Esophagus muscularis mucosa (tissue), 4 donors: ENCODE data around the gene RENBP. TPM values are rescaled to one million over a fixed set of nuclear protein-coding genes. Genes with fewer than 3 reads are reported as not detected.

Experiments
- DNase-seq: peaks from one replicate; pipeline ENCODE4 v3.0.0-alpha.2; 2017; ENCODE audit errors: extremely low spot score
- H3K27ac ChIP-seq, 4 donors: fragments of 200-600 bp; sonication (generic); replicated peaks in 1 of 4; 1 replicate in 3 of 4; 2 replicates in 1 of 4; pipeline ENCODE4 v1.5.1; 2016 to 2019; ENCODE audit warnings: mild to moderate bottlenecking in 1 of 4
- H3K27me3 ChIP-seq, 4 donors: fragments of 200-600 bp; sonication (generic); one replicate each; pipeline versions ENCODE4 v1.5.1 to v1.6.0; 2016 to 2019
- H3K36me3 ChIP-seq, 4 donors: fragments of 200-600 bp; sonication (generic); one replicate each; pipeline ENCODE4 v1.5.1; 2016 to 2019
- H3K4me1 ChIP-seq, 4 donors: fragments of 200-600 bp; sonication (generic); one replicate each; pipeline ENCODE4 v1.5.1; 2016 to 2019
- H3K4me3 ChIP-seq, 4 donors: fragments of 200-600 bp; sonication (generic); 1 replicate in 2 of 4; 2 replicates in 2 of 4; pipeline ENCODE4 v1.5.1; 2016 to 2019; ENCODE audit warnings: mild to moderate bottlenecking in 4 of 4, moderate library complexity in 1 of 4
- H3K9me3 ChIP-seq, 4 donors: fragments of 200-600 bp; sonication (generic); 1 replicate in 3 of 4; 2 replicates in 1 of 4; pipeline ENCODE4 v1.5.1; 2016 to 2019
- CTCF ChIP-seq, 3 experiments: fragments of 200-600 bp in 2 of 3; fragments of 450-650 bp in 1 of 3; sonication (generic) in 2 of 3; IDR thresholded peaks; one replicate each; pipeline ENCODE4 v1.5.1; 2017 to 2019; ENCODE audit warnings: antibody characterized with exemption in 3 of 3, mild to moderate bottlenecking in 2 of 3, moderate library complexity in 1 of 3
- EP300 ChIP-seq: sonication (generic); formaldehyde crosslinking; IDR thresholded peaks from one replicate; pipeline ENCODE4 v1.6.1; 2017; ENCODE audit warnings: antibody characterized with exemption
- POLR2A ChIP-seq: fragments of 450-650 bp; IDR thresholded peaks from one replicate; pipeline ENCODE4 v1.6.1; 2017; ENCODE audit warnings: antibody characterized with exemption, moderate library complexity, mild to moderate bottlenecking, low read depth
- POLR2AphosphoS5 ChIP-seq, 2 donors: sonication (generic); formaldehyde crosslinking; IDR thresholded peaks; one replicate each; pipeline ENCODE4 v1.6.1; 2017; ENCODE audit warnings: antibody characterized with exemption in 2 of 2
- WGBS: methylation state at CpG from one replicate; pipeline ENCODE4 v1.1.5; 2018; 5-methylcytosine and 5-hydroxymethylcytosine counted together
- intact Hi-C: fragments of 100-400 bp; cut with DNase I; formaldehyde crosslinking; loops from one replicate; pipeline ENCODE4 v1.15.1; 2023
- total RNA-seq, 4 donors: library from RNA; depleted of rRNA; stranded (reverse); fragments of >200 nt; gene quantifications; one replicate each; pipeline versions ENCODE4 v1.1.0 to v1.2.1, GENCODE V29; 2016

The RENBP gene
- total RNA-seq, 4 donors from 2014 or later: 8.0 to 12.6 (median 9.1) TPM

DNA sequence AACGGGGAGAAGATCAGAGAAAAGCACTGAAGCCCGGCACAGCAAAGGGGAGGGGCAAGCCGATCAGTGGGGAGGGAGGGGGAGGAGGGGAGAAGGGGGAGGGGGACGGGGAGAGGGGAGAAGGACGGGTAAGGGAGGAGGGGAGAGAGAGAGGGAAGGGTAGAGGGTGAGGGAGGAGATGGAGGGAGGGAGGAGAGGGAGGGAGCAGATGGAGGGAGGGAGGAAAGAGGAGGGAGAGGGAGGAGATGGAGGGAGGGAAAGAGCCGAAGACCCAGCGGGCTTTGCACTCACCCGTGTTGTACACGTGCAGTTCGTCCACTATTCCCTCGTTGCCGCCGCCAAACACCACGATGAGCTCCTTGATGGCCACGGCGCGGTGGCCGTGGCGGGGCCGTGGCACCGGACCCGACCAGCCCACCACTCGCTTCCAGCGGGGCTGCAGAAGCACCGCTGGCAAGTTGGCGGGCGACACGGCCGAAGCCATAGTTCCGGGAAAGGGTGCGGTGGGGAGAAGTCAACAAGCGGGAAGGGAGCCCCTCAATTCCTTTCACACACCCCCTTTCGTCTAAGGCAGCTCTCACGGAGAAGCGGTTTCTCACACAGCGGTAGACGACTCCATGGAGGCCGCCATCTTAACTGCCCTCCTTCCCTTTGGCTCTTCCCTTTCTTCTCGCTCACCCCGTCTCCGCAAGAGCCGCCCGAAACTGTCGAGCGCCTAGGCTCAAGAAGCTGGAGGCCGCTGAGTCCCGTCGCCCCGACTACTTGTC, 26.1 kb upstream of the RENBP start:
- WGBS: 14% methylated on average over 45 of the region's 49 CpGs
- Histone ChIP-seq H3K27ac (peak overlapping the region; percentile 95 to 99 (median 98)), H3K36me3 (no peaks in the 10 kb centered on the region), H3K27me3 (no peaks in the 10 kb centered on the region), H3K9me3 (no peaks in the 10 kb centered on the region), H3K4me1 (peaks cover 54 to 65% (median 62%) of the 10 kb centered on the region in 4 donors), H3K4me3 (peak overlapping the region; percentile 65 to 81 (median 72))
- no peak for TF ChIP-seq POLR2A
- no peak for TF ChIP-seq CTCF (IDR thresholded peaks at IDR 0.05)
- no peak for TF ChIP-seq POLR2AphosphoS5 (IDR thresholded peaks at IDR 0.05)
- no peak for TF ChIP-seq EP300
- intact Hi-C loops: no loop called here
- no peak for DNase-seq

DNA sequence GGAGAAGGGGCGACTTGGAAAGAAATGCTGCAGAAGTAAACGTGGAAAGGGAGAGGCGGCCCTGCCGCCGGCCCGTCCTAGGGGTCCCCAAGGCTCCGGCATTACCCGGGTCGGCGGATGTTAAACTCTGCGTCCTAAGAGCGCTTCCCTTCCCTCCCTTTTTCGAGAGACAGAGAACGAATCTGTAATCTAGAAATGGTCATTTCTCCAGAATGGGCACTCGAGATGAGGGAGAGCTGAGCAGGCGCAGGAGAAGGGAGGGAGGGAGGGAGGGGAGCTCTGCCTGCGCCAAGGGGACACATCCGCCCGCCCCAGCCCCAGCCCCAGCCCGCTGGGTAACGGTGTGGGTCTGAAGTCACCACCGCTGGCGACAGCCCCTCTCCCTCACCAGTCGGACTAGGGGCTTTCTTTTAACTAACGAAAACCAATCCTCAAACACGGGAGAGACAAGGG, 25.5 kb upstream of the RENBP start:
- Histone ChIP-seq H3K27me3 (no peaks in the 10 kb centered on the region), H3K9me3 (no peaks in the 10 kb centered on the region), H3K27ac (peak overlapping the region; percentile 95 to 99 (median 98)), H3K36me3 (no peaks in the 10 kb centered on the region), H3K4me3 (peak overlapping the region; percentile 65 to 81 (median 72)), H3K4me1 (peaks cover 55 to 70% (median 66%) of the 10 kb centered on the region in 4 donors)
- no peak for TF ChIP-seq POLR2A
- peak in 1 of 2 donors; percentile 15 for TF ChIP-seq POLR2AphosphoS5 (IDR thresholded peaks at IDR 0.05)
- intact Hi-C loops: no loop called here
- no peak for DNase-seq
- 26% methylated on average over 20 of the region's 26 CpGs for WGBS

DNA sequence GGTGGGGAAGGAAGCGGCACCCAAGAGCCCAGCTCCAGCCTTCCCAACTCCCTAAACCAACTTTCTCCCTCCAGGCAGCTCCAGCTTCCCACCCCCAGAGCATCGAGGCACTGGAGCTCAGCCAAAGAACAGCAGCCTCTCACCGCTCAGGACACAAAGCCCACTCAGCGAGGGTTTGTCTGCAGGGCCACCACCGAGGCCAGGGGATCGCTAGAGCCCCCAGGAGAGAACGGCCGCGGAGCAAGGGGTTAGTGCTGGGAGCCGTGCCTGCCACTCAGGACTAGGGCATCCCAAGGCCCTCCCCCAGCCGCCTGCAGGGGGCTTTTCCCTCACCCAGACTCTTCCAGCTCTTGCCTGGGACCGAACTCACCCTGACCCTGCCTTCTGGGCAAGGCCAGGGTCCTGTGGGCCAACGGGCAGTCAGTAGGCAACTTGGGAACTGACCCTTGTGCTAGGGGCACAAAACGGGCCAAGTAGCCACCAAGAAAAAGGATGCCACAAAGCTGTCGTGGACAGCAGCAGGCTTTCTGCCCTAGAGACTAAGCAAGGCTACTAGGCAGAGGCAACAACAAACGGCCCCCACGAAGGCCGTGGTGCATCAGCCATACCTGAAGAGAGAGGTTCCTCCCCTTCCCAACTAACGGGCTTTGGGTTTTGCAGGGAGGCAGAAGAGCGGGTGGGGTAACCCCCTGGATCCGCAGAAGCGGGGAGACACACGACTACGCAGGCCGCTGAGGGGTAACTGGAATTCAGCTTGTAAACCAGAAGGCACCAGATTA, 24.9 kb upstream of the RENBP start:
- Histone ChIP-seq H3K4me1 (peaks cover 53 to 71% (median 63%) of the 10 kb centered on the region in 4 donors), H3K9me3 (no peaks in the 10 kb centered on the region), H3K4me3 (peak overlapping the region; percentile 65 to 81 (median 72)), H3K27ac (peak overlapping the region; percentile 95 to 99 (median 98)), H3K27me3 (no peaks in the 10 kb centered on the region), H3K36me3 (peaks cover 0 to 2% (median 0%) of the 10 kb centered on the region in 4 donors)
- intact Hi-C loops: no loop called here
- 43% methylated on average over 20 of the region's 25 CpGs for WGBS
- DNase-seq: no peak
- no peak for TF ChIP-seq CTCF (IDR thresholded peaks at IDR 0.05)
- TF ChIP-seq POLR2A: no peak
- no peak for TF ChIP-seq POLR2AphosphoS5 (IDR thresholded peaks at IDR 0.05)
- no peak for TF ChIP-seq EP300

DNA sequence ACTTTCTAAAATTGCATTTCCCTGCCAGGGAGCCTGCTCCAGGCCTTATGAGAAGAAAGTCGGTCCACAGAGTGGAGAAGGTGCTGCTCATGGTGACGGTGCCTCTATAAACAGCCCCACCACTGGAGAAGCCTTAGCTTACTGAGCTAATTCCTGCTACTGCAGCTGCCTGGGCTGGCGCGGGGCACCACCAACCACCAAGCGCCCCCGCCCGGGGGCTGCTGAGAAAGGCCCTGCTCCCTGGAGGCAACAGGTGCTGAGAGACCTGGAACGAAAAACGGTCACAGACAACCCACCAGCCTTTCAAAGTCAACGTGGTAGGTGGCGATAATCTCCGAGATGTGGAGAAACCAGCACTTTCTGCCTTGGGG, 24.3 kb upstream of the RENBP start:
- peak overlapping the region; percentile 65 to 81 (median 72) for H3K4me3 ChIP-seq

More for the DNA sequence above, 24.3 kb upstream of the RENBP start:
- WGBS: 50% methylated on average over 9 of the region's 12 CpGs
- Histone ChIP-seq H3K4me1 (peaks cover 47 to 68% (median 60%) of the 10 kb centered on the region in 4 donors), H3K27me3 (no peaks in the 10 kb centered on the region), H3K36me3 (peaks cover 0 to 8% (median 6%) of the 10 kb centered on the region in 4 donors), H3K27ac (peak overlapping the region; percentile 95 to 99 (median 98)), H3K9me3 (no peaks in the 10 kb centered on the region)
- DNase-seq: no peak
- intact Hi-C loops: no loop called here
- TF ChIP-seq POLR2A: no peak
- no peak for TF ChIP-seq POLR2AphosphoS5 (IDR thresholded peaks at IDR 0.05)
- TF ChIP-seq CTCF (IDR thresholded peaks at IDR 0.05): no peak
- TF ChIP-seq EP300: no peak
